Dermis blood vessel endothelial cell (primary cell): ENCODE data around the gene SBF2. TPM values are rescaled to one million over a fixed set of nuclear protein-coding genes. Genes with fewer than 3 reads are reported as not detected.

Experiments used
- DNase-seq: peaks from one replicate; pipeline ENCODE4 v3.0.0; 2010
- total RNA-seq: library from RNA; depleted of rRNA; stranded (reverse); fragments of >200 nt; gene quantifications from 2 replicates; pipeline ENCODE4 v1.2.3, GENCODE V29; 2014

Gene SBF2
- total RNA-seq, 1 donor from 2014 or later = 49.9 TPM

DNA sequence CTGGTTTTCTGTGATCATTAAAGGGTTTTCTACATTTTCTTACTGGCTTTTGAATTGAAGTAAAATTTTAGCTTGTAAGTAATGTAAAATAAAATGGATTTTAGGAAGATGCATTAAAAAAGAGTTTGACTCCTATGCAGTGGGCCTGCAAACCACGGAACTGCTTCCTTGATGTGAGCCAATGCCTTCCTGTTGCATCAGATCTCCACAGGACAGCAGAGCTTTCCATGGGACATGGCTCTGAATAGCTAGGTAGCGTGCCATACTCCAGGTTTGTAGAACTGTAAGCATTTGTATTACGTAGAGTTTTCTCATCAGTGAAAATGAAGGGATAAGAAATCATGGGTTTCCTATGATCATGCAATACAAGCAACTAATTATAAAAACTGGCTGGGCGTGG lies 496.7 kb downstream of the SBF2 start:
- no peak for DNase-seq

DNA sequence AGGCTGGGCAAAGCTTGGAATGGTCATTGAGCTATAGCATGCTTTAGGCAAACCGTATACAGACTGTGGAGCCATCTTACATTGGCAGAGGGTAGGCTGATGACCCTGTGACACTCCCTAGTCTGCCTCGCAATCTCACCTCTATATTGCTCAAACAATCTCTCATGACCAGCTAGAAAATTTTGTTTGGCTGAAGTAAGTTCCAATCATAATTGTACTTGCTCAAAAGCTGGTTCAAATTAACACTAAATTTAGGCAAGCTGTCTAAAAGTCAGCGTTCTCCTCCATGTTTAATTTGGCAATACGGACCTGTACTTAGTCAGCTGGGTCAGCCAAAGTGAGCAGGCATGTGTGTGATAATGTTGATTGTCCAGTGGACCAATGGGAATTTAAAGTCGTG lies 497.2 kb downstream of the SBF2 start:
- DNase-seq = no peak

DNA sequence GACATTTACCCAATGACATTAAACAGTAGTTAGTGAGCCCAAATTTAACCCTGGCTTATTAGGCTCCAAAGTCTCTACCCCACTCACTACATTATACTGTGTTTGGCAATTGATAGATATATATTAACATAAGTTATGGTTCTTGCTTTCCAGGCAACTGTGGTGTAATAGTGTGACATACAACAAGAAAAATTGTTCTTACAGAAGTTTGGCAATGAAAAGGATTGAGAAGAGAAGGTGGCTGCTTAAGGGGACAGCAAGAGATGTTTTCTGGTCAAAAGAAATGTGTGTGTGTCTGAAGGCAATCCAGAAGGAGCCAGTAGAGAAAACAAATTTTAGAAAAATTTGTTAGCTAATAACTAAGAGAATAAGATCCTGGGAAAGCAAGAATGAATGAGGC lies 497.8 kb downstream of the SBF2 start:
- no peak for DNase-seq

DNA sequence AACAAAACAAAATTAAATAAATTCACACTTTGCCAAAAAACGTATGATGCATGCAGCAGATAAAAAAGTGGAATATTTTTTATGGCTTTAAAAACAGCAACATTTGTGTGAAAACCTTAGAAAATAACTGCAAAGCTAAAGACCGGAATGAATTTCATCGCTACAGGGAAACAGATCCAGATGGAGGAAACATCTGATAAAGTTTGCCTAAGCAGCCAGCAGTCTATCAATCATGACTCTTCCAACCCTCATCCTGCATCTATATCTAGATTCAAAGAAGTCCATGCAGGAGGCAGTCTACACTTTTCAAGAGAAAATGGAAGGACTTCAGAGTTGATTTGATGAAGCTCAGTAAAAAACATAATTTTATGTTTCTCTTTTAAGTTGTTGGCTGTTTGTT lies 503.3 kb downstream of the SBF2 start:
- DNase-seq = peak; percentile 19

DNA sequence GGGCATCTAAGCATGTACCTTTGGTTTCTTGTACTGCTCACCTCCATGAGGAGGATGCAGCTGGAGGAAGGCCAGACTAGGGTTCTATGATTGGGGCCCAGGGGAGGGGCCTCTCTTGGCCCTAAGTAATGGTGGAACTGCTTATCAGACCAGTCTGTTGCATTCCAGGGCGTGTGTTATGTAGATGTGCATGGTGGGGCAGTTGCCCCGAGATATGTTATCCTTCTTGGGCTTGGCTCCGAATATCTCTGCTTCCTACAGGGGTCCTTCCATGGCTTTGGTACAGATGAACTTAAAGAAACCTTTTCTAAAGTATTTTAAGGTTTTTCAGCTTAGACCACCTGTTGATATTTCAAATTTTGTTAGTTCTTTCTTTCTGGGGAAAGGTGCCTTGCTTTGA lies 504.1 kb downstream of the SBF2 start:
- DNase-seq = no peak

DNA sequence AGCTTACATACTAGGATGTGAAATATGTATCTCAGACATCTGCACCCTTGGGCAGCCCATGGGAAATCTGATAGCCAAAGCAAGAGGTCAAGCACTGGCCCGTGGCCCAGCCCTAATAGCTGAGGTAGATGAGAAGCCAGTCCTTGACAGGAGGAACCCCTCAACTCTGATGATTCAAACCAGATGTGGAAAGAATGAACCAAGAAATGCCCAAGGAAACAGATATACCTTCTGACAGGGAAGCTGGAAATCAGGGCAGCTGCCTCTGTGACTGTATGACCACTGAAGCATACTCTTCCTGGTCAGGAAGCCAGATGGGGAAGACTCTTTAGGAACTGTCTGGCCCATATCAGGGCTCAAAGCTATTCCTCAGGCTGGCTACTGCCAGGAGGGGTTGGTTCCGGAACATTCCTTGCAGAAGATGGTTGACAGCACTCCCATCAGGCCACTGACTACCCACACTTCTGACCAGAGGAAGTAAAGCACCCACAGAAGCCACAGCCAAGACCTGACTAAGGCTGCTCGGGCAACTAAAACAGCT lies 506.0 kb downstream of the SBF2 start:
- DNase-seq = no peak

DNA sequence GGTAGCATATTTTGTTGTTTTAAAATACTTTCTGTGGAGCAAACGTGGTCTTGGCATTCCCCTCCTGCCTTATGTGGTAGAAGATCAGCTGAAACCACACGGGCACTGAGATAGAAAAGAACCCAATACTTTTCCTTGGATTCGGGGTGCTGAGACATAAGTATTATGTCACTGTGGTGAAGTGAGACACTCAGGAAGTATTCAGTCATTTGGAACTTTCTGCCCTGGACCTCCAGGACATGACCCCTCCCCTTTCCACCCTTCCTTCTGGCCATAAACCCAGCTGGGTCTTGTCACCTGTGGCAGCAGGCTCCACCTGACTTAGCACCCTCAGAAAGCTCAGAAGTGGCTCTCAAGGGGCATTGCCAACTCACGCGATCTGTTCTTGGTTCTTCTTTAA lies 506.8 kb downstream of the SBF2 start:
- no peak for DNase-seq

DNA sequence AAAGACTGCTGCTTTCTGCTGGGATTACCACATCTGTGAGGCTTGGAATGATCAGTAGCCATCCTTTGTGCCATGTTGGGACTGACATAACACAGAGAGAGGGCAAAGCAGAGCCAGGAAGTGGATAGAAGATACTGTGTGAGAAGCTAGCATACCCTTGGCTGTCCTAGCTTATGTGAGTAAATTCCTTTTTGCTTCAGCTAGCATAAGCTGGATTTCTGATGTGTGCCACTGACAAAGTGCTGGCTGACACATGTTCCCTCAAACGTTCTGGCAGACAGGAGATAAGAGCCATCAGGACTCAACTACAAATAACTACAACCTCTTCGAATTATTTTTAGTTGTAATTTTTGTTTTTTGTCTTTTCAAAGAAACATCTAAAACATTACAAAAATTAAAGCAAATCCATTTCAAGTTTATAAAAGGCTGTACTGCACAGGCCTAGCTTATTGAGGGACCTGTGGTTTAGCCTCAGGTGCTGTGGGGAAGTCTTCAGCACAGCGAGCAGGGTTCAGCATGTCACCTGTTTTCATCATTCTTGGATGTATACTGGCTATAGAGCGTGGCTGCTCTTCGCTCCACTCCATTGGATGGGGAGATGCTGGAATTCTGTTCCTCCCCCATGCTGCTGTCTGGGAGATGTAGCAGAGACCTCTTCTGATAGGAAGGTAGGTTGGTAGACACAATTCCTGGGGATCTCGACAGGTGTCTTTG lies 509.3 kb downstream of the SBF2 start:
- no peak for DNase-seq

DNA sequence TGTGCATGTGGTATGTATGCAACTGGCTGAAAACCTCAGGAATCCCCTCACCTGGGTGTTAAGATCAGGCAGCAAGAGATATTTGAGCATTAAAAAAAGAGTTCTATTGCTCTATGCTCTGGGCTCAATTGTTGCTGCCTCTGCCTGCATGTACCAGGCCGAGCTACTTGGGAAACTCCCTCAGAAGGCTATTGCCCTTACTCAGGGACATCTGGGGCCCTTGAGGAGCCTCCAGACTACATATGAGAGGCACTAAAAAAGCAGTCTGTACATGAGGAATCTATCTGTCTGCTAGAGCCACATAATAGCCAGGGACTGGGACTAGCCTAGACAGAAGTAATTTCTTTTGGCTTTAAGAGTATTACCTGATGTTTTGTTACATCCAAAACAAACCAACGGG lies 510.0 kb downstream of the SBF2 start:
- DNase-seq = no peak

DNA sequence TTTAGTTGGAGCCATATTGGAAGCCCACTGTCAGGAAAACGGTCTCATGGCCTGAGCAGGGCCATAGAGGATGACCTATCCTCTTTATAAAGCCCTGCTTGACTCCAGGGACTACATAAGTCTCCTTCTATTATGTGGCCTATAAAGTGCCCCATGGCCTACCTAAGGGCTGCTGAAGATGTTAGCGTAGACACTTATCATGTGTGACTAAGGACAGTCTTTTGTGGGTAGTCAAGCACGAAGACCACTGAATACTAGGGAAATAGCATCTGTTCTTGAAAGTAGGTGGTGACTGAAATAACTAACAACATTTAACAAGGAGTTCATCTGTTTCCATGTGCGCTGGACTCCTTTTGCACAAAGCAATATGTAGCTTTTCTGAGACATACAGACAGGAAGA lies 513.1 kb downstream of the SBF2 start:
- DNase-seq = no peak

DNA sequence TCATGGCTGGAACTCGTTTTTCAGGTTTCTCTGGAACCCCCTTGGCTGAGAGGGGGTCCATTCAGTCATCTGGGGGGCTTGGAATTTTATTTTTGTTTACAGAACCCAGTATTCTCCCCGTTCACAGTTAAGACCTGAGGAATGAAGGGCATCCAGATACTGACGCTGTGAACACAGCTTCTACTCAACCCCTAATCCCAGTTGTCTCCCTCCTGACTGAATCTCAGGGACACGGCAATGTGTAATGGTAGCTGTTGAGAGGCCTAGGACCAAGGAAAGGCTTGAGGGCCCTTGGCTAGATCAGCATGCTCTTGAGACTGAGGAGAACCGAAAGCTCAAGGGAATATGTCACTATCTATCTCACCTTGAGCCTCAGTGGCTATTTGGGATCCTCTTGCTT lies 516.5 kb downstream of the SBF2 start:
- no peak for DNase-seq

DNA sequence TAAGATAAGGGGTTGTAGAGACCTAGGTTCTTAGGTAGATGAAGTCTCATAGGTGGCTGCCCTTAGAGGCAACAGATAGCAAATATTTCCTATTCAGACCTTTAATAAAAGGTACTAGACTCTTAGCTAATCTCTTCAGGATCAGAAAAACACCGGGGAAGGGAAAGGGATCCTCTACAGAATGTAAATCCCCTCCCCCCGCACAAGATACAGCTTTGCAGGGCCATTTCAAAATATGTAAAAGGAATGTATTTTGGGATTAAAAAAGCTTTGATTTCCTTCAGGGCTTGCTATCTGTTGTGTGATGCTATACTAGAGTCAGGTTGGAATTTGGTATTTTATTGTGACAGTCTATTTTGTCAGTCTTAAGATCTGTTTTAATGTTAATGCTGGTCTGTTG lies 517.0 kb downstream of the SBF2 start:
- no peak for DNase-seq

DNA sequence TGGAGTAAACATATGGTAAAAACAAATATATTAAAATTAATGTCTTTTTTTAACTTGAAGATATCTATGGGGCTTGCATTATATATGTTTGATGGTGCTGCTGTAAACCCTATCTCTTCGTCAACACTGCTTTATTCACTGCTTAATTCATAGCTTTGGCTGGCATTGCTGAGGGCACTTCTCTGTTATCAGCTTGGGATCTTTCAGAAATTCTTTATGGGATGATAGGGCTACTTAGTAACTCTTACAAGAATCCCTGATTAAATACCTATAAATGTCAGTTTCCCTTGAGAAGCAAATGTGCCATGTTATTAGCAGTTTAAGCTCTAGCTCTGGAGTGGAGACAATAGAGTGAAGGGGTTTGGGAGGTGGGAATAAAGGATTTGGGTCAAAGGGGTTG lies 517.8 kb downstream of the SBF2 start:
- DNase-seq = no peak

DNA sequence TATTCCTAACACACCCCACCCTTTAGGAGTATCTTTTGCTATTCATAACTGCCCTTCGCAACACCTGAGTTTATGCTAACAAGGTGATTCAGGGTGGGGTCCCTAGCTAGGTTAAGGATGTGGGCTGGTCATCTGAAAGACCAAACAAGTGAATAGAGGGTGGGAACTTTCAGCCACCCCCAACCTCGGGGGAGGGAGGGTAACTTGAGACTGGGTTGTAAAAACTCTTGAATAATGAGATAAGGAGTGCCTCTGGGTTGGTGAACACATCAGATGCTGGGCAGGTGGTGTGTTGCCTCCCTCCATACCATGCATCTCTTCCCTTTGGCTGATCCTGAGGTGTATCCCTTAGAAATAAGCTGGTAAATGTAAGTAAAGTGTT lies 518.6 kb downstream of the SBF2 start:
- no peak for DNase-seq

DNA sequence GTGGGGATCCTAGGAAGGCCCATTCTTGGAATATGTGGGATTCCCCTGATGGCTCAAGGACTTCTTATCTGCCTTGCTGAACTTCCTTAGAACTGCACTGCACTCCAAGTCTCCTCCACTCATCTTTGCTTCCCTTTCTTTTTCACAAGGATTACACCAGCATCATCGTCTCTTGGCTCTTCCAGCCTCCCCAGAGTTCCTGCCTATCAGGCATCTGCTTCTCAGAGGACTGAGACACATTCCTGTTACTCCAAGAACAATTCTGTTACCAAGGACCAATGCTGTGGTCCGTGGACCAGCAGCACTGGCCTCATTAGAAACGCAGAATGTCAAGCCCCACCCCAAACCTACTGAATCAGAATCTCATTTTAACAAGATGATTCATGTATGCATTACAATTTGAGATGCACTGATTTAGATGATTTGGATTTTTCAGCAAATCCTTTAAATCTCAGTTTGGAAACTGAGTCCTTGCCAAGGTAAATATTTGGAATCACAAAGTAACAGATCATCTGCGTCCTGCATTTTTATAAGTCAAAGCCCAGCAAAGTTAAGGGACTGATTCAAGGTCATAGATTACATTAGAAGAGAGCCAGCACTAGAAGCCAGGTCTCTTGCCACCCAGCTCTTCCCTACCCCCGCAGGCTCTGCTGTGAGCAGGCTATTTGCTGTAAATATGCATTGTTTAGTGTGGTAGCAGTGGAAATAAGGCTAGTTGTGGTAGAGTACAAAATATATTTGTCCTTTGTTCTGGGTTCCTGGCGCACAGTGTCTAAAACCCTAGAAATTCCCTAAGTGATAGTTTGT lies 519.2 kb downstream of the SBF2 start:
- peak; percentile 29 for DNase-seq

DNA sequence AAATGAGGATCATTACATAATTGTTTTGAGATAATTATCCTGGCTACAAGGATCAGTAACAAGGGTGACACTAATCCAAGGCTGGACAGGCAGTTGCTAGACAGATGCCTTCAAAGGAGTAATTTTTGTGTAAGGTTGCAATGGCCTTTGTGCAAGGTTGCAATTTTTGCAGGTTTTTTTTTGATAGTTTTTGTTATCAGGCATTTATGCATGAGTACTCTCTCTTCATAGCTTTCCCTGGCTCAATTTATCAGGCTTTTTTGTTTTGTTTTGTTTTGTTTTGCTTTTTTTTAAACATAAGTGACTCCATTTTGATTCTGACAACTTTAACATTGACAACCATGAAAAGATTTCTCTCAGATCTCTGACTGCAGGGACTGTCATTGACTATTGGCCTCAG lies 519.9 kb downstream of the SBF2 start:
- DNase-seq = no peak

DNA sequence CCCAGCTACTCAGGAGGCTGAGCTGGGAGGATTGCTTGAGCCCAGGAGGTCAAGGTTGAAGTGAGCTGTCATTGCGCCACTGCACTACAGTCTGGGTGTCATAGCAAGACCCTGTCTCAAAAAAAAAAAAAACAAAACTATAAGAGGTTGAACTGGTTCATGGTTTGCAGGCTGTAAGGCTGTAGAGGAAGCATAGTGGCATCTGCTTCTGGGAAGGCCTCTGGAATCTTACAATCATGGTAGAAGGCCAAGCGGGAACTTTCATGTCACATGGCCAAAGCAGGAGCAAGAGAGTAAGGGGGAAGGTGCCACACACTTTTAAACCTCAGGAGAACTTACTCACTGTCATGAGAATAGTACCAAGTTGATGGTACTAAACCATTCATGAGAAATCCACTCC lies 520.5 kb downstream of the SBF2 start:
- DNase-seq = no peak

DNA sequence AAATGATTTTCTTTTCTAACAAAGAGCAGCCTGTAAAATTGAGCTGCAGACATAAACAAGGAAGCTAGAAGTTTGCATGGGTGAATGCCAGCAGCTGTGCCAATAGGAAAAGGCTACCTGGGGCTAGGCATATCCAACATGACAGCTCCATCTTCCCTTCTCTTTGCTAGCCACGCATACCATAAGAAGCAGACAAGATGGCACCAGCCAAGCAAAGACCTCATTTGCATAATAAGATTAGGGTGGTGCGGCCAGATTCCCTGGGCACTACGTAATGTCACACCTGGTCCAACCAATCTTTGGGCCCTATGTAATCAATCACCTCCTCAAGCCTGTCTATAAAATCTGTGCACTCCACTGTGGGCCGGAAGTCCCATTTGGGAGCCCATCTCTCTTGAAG lies 521.8 kb downstream of the SBF2 start:
- DNase-seq = no peak

DNA sequence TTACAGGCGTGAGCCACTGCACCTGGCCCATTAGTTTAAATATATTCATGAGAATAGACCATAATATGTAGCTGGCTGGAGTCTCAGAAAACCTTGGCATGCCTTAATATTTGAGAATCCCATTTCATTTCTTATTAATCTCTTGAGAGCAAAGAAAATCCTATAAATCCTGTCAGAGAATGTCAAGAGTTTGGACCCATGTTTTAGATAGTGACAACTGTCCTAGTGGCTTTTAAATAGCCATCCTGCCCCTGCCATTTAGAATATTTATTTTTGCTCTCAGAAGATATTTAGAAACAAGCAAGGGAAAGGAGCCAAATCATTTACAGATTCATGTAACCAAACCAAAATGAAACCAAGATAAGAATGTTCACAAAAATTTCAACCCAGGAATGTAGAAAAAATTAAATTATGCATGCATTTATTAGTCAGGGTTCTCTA lies 522.9 kb downstream of the SBF2 start:
- DNase-seq = no peak

DNA sequence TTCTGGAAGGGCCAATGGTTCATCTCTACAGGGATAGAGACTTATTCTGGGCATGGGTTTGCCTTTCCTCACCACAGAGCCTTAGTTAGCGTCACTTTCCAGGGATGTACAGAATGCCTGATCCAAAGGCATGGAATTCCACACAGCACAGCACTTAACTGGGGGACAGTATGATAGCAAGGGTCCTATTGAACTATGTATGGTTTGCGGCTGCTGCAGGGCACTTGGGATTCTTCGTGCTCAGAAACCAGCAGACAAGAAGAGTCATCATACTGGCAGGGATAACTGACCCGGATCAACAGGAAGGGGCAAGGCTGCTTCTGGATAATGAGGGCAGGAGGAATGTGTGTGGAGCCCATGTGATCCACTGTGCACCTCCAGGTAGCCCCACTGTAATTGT lies 524.4 kb downstream of the SBF2 start:
- no peak for DNase-seq

DNA sequence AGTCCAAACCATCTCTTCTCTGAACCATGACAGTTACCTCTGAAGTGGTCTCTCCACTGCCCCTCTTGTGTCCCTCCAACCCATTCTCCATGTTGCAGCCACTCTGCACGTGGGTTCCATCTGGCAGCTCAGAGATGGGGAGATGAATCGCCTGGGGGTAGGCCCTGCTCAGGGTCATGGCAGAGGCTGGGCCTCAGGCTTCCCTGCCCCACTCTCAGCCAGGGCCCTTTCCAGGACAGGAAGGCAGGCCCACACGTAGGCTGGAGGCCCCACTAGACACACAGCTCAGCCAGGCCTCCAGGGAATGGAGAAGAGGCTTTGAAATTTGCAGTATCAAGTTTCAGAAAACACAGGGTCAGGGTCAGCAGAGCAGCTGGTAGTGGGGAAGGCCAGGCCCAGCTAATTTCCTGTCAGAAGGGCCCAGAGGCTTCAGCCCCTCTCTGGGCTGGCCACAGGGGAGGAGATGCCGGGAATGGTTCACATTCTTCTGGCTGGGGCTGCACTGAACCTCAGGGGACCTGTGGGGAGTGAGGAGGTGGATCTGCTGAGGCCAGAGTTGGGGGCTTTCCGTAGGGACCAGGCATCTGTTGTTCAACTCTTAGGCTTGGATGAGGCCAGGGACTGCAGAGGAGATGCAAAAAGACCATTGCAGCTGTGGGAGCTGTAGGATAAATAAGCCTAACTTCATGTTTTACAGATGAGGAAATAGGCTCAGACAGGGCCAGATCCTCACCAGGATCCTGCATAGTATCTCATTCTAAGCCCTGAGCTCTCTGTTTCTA lies 528.5 kb downstream of the SBF2 start:
- DNase-seq = peak; percentile 89

DNA sequence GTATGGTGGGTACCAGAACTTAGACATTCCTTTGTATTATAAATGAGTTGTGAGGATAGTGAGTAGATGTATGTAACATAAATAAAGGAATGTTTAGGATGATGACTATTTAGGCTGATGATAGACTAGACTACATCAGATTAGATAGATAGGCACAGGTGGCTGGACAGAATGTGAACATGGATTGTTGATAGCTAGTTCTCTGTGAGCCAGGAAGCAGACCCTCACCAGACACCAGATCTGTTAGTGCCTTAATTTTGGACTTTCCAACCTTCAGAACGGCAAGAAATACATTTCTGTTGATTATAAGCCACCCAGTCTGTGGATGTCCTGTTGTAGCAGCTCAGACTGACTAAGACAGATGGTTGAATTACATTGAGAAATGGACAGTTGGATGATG lies 530.7 kb downstream of the SBF2 start:
- no peak for DNase-seq

DNA sequence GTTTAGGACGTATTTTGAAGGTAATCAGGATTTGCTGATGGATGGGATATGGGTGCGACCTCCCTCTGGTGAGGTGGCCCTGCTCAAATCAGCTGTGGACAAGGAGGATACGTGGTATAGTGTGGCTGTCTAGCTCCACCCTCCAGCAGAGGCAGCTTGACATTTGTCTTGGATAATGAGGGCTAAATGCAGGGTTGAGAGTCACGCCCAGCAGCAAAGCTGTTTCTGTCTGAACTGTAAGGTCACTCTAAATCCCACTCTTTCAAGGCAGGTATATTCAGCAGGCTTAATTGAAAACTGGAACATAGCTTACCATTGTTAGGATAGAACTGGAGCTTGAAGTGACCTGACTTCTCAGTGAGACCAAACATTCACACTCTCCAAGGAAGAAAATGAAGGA lies 531.5 kb downstream of the SBF2 start:
- no peak for DNase-seq
